ENCODE data around the gene KMT2B.
A peak's percentile ranks its signal among the peaks of the same experiment; 100 is the strongest.

The KMT2B gene

DNA sequence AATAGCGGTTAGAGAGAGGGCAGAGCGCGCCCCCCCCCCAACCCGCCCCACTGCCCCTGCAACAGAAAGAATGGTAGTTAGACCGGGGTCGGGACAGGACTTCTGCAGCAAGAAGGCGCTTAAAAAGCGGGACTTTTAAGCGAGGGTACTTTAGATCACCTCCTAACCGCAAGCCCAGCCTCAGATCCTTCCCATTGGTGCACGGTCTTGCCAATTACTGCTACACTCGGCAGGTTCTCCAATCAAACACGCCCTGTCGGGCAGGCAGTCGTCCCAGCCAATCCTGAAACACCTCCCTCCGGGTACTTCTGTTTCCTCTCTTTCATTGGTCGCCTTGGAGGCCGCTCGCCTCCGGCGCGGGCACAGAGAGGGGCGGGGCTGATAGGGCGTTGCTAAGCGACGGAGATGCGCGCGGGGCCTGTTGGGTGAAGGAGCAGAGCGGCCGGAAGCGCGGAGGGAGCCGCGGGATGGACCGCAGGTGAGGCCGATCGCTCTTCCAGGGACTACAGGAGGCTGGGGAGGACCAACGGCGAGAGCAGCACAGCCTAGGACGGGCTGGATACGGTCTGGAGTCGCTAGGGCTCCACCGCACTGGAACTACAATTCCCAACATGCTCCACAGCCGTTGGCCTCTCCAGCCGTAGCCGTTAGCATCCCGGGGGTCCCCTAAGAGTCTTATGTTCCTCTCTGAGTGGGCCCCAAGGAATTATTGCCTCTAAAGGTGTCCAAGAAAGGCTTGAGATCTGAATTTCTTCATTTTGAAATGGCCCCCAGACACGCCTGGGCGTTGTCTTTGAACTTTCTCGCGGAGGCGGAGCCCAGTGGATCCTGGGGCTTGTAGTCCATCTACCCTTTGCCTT lies 40.2 kb downstream of the KMT2B start, which contains the start of gene PROSER3:
Gene PROSER3 (plus strand): TSS at position 428 of the 860 bp plus-strand sequence. CDS start 40 bp downstream, at position 468.
- TF ChIP-seq CTCF (IDR thresholded peaks at IDR 0.05; ENCODE audit: insufficient read depth, low read length) (no peak), SPI1 (IDR thresholded peaks at IDR 0.05; ENCODE audit: borderline replicate concordance, low read depth) (no peak), POLR2AphosphoS5 (IDR thresholded peaks at IDR 0.05; ENCODE audit: low read depth) (peak; percentile 77), GABPA (IDR thresholded peaks at IDR 0.05; ENCODE audit: low read depth) (peak; percentile 52; the same call in 1 of the 2 replicates)
- TF ChIP-seq, protein P1, sequence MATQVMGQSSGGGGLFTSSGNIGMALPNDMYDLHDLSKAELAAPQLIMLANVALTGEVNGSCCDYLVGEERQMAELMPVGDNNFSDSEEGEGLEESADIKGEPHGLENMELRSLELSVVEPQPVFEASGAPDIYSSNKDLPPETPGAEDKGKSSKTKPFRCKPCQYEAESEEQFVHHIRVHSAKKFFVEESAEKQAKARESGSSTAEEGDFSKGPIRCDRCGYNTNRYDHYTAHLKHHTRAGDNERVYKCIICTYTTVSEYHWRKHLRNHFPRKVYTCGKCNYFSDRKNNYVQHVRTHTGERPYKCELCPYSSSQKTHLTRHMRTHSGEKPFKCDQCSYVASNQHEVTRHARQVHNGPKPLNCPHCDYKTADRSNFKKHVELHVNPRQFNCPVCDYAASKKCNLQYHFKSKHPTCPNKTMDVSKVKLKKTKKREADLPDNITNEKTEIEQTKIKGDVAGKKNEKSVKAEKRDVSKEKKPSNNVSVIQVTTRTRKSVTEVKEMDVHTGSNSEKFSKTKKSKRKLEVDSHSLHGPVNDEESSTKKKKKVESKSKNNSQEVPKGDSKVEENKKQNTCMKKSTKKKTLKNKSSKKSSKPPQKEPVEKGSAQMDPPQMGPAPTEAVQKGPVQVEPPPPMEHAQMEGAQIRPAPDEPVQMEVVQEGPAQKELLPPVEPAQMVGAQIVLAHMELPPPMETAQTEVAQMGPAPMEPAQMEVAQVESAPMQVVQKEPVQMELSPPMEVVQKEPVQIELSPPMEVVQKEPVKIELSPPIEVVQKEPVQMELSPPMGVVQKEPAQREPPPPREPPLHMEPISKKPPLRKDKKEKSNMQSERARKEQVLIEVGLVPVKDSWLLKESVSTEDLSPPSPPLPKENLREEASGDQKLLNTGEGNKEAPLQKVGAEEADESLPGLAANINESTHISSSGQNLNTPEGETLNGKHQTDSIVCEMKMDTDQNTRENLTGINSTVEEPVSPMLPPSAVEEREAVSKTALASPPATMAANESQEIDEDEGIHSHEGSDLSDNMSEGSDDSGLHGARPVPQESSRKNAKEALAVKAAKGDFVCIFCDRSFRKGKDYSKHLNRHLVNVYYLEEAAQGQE (IDR thresholded peaks at IDR 0.05; ENCODE audit: insufficient replicate concordance, low read depth), result no peak
- DNase-seq (ENCODE audit: low read depth in 1 of 2, low spot score in 1 of 2), result peak; percentile 99 to 100
- Histone ChIP-seq H3K27me3 (ENCODE audit: insufficient read depth, poor library complexity, severe bottlenecking) (no peaks in the 10 kb centered on the region), H3K4me3 (replicated peaks; ENCODE audit: insufficient read depth, low read length) (peak within 1 kb of the TSS; percentile 88), H3K27ac (replicated peaks) (peak within 1 kb of the TSS; percentile 96)

- no peak overlapping the region for H3K4me3 ChIP-seq (replicated peaks; ENCODE audit: insufficient read depth, low read length)
- no peak for DNase-seq (ENCODE audit: low read depth in 1 of 2, low spot score in 1 of 2)
- H3K27me3 ChIP-seq (ENCODE audit: insufficient read depth, poor library complexity, severe bottlenecking), result no peaks in the 10 kb centered on the region
- no peak overlapping the region for H3K27ac ChIP-seq (replicated peaks)
- no peak for TF ChIP-seq GABPA (IDR thresholded peaks at IDR 0.05; ENCODE audit: low read depth)
- TF ChIP-seq, protein P1 (IDR thresholded peaks at IDR 0.05; ENCODE audit: insufficient replicate concordance, low read depth), result no peak
- no peak for TF ChIP-seq SPI1 (IDR thresholded peaks at IDR 0.05; ENCODE audit: borderline replicate concordance, low read depth)
- TF ChIP-seq POLR2AphosphoS5 (IDR thresholded peaks at IDR 0.05; ENCODE audit: low read depth), result no peak
- TF ChIP-seq CTCF (IDR thresholded peaks at IDR 0.05; ENCODE audit: insufficient read depth, low read length), result no peak
These were observed 41.9 kb downstream of the KMT2B start for GRCh38 chr19:35759697-35760096.

DNA sequence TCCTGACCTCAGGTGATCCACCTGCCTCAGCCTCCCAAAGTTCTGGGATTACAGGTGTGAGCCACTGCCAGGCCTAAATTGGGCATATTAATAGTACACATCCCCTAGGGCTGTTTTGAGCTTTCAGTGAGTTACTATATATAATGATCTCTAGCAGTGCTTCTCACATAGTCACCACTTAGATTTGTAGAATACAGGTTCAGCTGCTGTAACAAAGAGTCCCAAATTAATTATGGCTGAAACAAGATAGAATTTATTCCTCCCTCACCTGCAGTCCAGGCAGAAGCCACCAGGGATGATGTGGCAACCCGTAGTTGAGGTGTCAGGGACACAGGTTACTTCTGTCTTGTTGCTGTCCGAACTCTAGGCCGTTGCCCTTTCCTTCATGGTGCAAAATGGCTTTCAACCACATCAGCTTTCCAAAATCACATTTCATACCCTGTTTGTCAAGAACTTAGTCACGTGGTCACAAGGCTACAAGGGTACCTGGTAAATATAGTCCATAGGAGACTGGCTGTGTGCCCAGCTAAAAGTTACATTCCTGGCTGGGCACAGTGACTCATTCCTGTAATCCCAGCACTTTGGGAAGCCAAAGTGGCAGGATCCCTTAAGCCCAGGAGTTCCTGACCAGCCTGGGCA lies 43.0 kb downstream of the KMT2B start:
- H3K27ac ChIP-seq (replicated peaks), result no peak overlapping the region
- H3K4me3 ChIP-seq (replicated peaks; ENCODE audit: insufficient read depth, low read length), result no peak overlapping the region
- no peak for DNase-seq (ENCODE audit: low read depth in 1 of 2, low spot score in 1 of 2)
- TF ChIP-seq GABPA (IDR thresholded peaks at IDR 0.05; ENCODE audit: low read depth) (no peak), POLR2AphosphoS5 (IDR thresholded peaks at IDR 0.05; ENCODE audit: low read depth) (no peak), CTCF (IDR thresholded peaks at IDR 0.05; ENCODE audit: insufficient read depth, low read length) (no peak), SPI1 (IDR thresholded peaks at IDR 0.05; ENCODE audit: borderline replicate concordance, low read depth) (no peak)
- TF ChIP-seq, protein P1 (IDR thresholded peaks at IDR 0.05; ENCODE audit: insufficient replicate concordance, low read depth), result no peak
- H3K27me3 ChIP-seq (ENCODE audit: insufficient read depth, poor library complexity, severe bottlenecking), result no peaks in the 10 kb centered on the region
